Loucy (cell line): ENCODE measurements around the gene MYCN.

Experiments
- CTCF ChIP-seq: fragments of 200-600 bp; sonication (generic); conservative IDR thresholded peaks from 2 replicates; pipeline ENCODE4 v1.5.1; 2014; ENCODE audit warnings: mild to moderate bottlenecking, antibody characterized with exemption, low read length
- EZH2phosphoT487 ChIP-seq: fragments of 200-600 bp; IDR thresholded peaks from 2 replicates; pipeline ENCODE4 v1.6.1; 2018; ENCODE audit warnings: antibody characterized with exemption, mild to moderate bottlenecking, moderate library complexity, borderline replicate concordance

GRCh38 chr2:15953147-15953630 lies 12.8 kb downstream of the MYCN start:
- TF ChIP-seq CTCF (no peak), EZH2phosphoT487 (no peak)
